Lung (tissue), 12 donors: ENCODE results near the gene KLK3. TPM values are rescaled to one million over a fixed set of nuclear protein-coding genes. Genes with fewer than 3 reads are reported as not detected.

ENCODE experiments used
- ATAC-seq: fragments of 200-7000 bp; cut with Tn5 transposase; one replicate; pipeline ENCODE4 v1.9.1; 2020; ENCODE audit warnings: moderate number of reproducible peaks; ENCODE audit not compliant: insufficient read depth, low FRiP score
- DNase-seq, 3 donors: peaks; one replicate each; pipeline ENCODE4 v3.0.0-alpha.2; 2013 to 2017
- H3K27ac ChIP-seq, 2 donors: one replicate each; pipeline ENCODE4 v1.5.1; 2013; ENCODE audit warnings: mild to moderate bottlenecking in 2 of 2, moderate library complexity in 2 of 2, control low read depth in 1 of 2, inconsistent platforms in 1 of 2, low read depth in 1 of 2, low read length in 1 of 2
- H3K27me3 ChIP-seq, 3 donors: one replicate each; pipeline ENCODE4 v1.5.1; 2013; ENCODE audit warnings: low read length in 2 of 3; ENCODE audit not compliant: control insufficient read depth in 3 of 3, insufficient read depth in 3 of 3
- H3K36me3 ChIP-seq, 4 donors: one replicate each; pipeline ENCODE4 v1.5.1; 2013; ENCODE audit warnings: low read length in 4 of 4, mild to moderate bottlenecking in 1 of 4, moderate library complexity in 1 of 4; ENCODE audit not compliant: control insufficient read depth in 4 of 4, insufficient read depth in 4 of 4
- H3K4me1 ChIP-seq, 5 donors: one replicate each; pipeline ENCODE4 v1.5.1; 2013; ENCODE audit warnings: low read length in 5 of 5, mild to moderate bottlenecking in 2 of 5, moderate library complexity in 1 of 5; ENCODE audit not compliant: control insufficient read depth in 5 of 5, insufficient read depth in 5 of 5
- H3K4me3 ChIP-seq: one replicate; pipeline ENCODE4 v1.5.1; 2013; ENCODE audit warnings: mild to moderate bottlenecking, control low read depth, moderate library complexity
- H3K9ac ChIP-seq, 2 donors: one replicate each; pipeline ENCODE4 v1.5.1; 2013; ENCODE audit warnings: low read length in 2 of 2, control low read depth in 1 of 2; ENCODE audit not compliant: insufficient read depth in 1 of 2
- H3K9me3 ChIP-seq, 4 donors: one replicate each; pipeline ENCODE4 v1.5.1; 2013; ENCODE audit warnings: low read length in 3 of 4, mild to moderate bottlenecking in 1 of 4, moderate library complexity in 1 of 4; ENCODE audit not compliant: control insufficient read depth in 4 of 4, insufficient read depth in 3 of 4
- WGBS, 2 donors: extraction: QIAGEN DNeasy Blood & Tissue Kit; methylation state at CpG; one replicate each; pipeline ENCODE4 v1.1.7; 2013; 5-methylcytosine and 5-hydroxymethylcytosine counted together
- polyA plus RNA-seq, 2 donors: library from polyadenylated mRNA; stranded (reverse); fragments of 200-250 nt; gene quantifications; one replicate each; pipeline ENCODE4 v1.2.1, GENCODE V29; 2013
- total RNA-seq, 2 donors: library from RNA; depleted of rRNA in 1 of 2; stranded (reverse); fragments of >200 nt in 1 of 2; gene quantifications; one replicate each; pipeline ENCODE4 v1.2.1, GENCODE V29; 2014 to 2021
- TF ChIP-seq, protein P1 (sequence below): IDR thresholded peaks from 2 replicates; pipeline ENCODE4 v1.5.1; 2012; ENCODE audit warnings: mild to moderate bottlenecking; ENCODE audit errors: control extremely low read depth, extremely low read depth
- donor health status: control.
- donor health status: control.
- donor health status: Bipolar disorder and iron deficiency.
- donor health status: healthy.
- donor health status: DM: yes; HTN: yes; CAD: no.

Gene KLK3
- total and polyA plus RNA-seq, 4 donors: not detected

DNA sequence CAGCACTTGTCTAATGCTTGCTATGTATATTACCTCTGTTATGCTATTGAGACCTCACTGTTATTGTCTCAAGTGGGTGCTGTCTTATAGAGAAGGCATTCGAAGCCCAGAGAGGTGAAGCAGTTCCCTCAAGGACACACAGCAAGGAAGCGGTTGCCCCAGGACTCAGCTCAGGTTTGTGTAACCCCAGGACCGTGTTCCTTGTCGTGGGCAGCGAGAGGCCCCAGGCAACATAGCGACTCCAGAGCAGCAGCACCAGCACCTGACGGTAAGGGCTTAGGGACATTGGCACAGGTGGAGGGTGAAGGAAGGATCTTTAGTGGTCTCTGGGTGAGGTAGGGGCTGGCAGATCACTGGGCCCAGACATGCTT, 23.7 kb upstream of the KLK3 start:
- DNase-seq (no peak), ATAC-seq (no peak)
- TF ChIP-seq, protein P1, sequence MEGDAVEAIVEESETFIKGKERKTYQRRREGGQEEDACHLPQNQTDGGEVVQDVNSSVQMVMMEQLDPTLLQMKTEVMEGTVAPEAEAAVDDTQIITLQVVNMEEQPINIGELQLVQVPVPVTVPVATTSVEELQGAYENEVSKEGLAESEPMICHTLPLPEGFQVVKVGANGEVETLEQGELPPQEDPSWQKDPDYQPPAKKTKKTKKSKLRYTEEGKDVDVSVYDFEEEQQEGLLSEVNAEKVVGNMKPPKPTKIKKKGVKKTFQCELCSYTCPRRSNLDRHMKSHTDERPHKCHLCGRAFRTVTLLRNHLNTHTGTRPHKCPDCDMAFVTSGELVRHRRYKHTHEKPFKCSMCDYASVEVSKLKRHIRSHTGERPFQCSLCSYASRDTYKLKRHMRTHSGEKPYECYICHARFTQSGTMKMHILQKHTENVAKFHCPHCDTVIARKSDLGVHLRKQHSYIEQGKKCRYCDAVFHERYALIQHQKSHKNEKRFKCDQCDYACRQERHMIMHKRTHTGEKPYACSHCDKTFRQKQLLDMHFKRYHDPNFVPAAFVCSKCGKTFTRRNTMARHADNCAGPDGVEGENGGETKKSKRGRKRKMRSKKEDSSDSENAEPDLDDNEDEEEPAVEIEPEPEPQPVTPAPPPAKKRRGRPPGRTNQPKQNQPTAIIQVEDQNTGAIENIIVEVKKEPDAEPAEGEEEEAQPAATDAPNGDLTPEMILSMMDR: no peak
- 72 to 81% methylated on average over 7 of the region's 7 CpGs for WGBS, 2 donors
- Histone ChIP-seq H3K9ac (no peak overlapping the region), H3K4me1 (peaks cover 0 to 7% (median 3%) of the 10 kb centered on the region in 5 donors), H3K27me3 (peaks cover 4 to 14% (median 6%) of the 10 kb centered on the region in 3 donors), H3K9me3 (peaks cover 0 to 8% (median 0%) of the 10 kb centered on the region in 4 donors), H3K36me3 (no peaks in the 10 kb centered on the region), H3K4me3 (no peak overlapping the region), H3K27ac (no peak overlapping the region)

GRCh38 chr19:50832666-50833065, 22.0 kb upstream of the KLK3 start:
- TF ChIP-seq, protein P1: no peak
- Histone ChIP-seq H3K9ac (no peak overlapping the region), H3K4me1 (peaks cover 0 to 7% (median 3%) of the 10 kb centered on the region in 5 donors), H3K27me3 (peaks cover 4 to 11% (median 8%) of the 10 kb centered on the region in 3 donors), H3K9me3 (peaks cover 0 to 5% (median 0%) of the 10 kb centered on the region in 4 donors), H3K27ac (no peak overlapping the region), H3K36me3 (no peaks in the 10 kb centered on the region), H3K4me3 (no peak overlapping the region)
- WGBS, 2 donors: 82 to 87% methylated on average over 8 of the region's 8 CpGs
- ATAC-seq (no peak), DNase-seq (no peak)

- Histone ChIP-seq H3K4me3 (no peak within 1 kb of the TSS), H3K9me3 (peaks cover 0 to 5% (median 0%) of the 10 kb centered on the region in 4 donors), H3K27me3 (peaks cover 4 to 11% (median 7%) of the 10 kb centered on the region in 3 donors), H3K27ac (no peak within 1 kb of the TSS), H3K36me3 (no peaks in the 10 kb centered on the region), H3K9ac (no peak within 1 kb of the TSS), H3K4me1 (peaks cover 0 to 7% (median 3%) of the 10 kb centered on the region in 5 donors)
- TF ChIP-seq, protein P1: no peak
- 57 to 72% methylated on average over 8 of the region's 8 CpGs for WGBS, 2 donors
- no peak for ATAC-seq
- no peak for DNase-seq
These were observed 21.5 kb upstream of the KLK3 start, which contains the start of gene KLK15 for GRCh38 chr19:50833117-50833801. TSS of gene KLK15 (minus strand) at chr19:50833574. CDS start at chr19:50831492, 2,082 bp downstream.
